Measurements from ENCODE around the gene ISG20. TPM values are rescaled to one million over a fixed set of nuclear protein-coding genes. Genes with fewer than 3 reads are reported as not detected.
A peak's percentile ranks its signal among the peaks of the same experiment; 100 is the strongest.

ISG20 gene
- total and polyA plus RNA-seq, 2 donors (not counting 1 experiment from before 2014, with no cell fraction given): 190 to 232 TPM

DNA sequence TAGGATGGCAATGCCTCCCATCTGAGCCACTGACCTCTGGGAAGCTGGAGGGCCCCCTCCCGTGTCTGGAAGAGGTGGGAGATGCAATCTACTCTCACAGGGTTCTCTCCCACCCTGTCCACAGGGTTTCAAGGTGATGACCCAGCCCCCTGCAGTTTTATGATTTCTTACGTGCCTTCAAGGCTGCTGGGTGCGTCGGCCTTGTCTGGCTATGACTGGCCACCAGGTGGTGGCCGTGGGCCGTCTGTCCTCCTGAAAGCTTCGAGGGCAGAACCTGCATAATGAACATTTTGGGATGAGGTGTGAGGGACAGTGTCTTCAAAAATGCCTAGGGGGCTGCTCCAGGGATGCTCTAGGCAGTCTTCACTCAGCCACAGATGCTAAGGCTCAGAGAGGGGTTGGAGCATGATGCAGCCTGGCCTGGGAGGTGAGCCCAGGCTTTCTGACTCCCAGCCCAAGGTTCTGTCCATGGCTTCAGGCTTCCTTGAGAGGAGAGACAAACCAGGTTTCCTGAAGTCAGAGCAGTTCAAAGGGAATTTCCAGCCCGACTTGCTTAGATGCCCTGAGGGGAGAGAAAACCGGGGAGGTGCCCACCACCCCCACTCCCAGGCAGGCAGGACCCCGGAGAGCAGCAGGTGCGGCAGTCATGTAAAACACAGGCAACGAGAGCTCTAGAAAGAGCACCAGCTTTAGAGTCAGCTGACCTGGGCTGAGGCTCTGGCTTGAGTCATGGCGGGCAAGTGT is 18.7 kb downstream of the ISG20 start:
- ATAC-seq (ENCODE audit: low read depth) (no peak), DNase-seq (peak; percentile 47)
- peaks cover 58 to 69% of the 10 kb centered on the region in 2 donors for H3K4me1 ChIP-seq (ENCODE audit: control insufficient read depth in 2 of 2, insufficient read depth in 2 of 2, low read length in 2 of 2)
- peak overlapping the region; percentile 80 to 85 for H3K27ac ChIP-seq (ENCODE audit: low read length in 2 of 2)
- H2AFZ ChIP-seq (ENCODE audit: insufficient read depth, low read depth, low read length, poor library complexity, severe bottlenecking): no peak overlapping the region
- no peaks in the 10 kb centered on the region for H3K27me3 ChIP-seq (replicated peaks in 1 of 4; ENCODE audit: control extremely low read depth in 1 of 4, control insufficient read depth in 3 of 4, insufficient read depth in 4 of 4, low read length in 3 of 4)
- intact Hi-C loops (cut with micrococcal nuclease): loop anchor here (1.0 kb wide), 1 partner anchor 30 kb away; no protein-coding TSS in a partner anchor
- no peaks in the 10 kb centered on the region for H3K9me3 Mint-ChIP-seq (ENCODE audit: insufficient read depth)
- WGBS (ENCODE audit: insufficient coverage): 53% methylated on average over 12 of the region's 13 CpGs
- no peak overlapping the region for H3K9ac ChIP-seq (ENCODE audit: low read length)
- no peaks in the 10 kb centered on the region for H3K27me3 Mint-ChIP-seq
- H3K9me3 ChIP-seq (ENCODE audit: control extremely low read depth in 1 of 3, control insufficient read depth in 2 of 3, insufficient read depth in 1 of 3, low read length in 2 of 3): peaks cover 0 to 16% (median 0%) of the 10 kb centered on the region in 3 donors
- ChIA-PET POLR2A (interaction anchor here (0.9 to 1.5 kb wide), 7 partner anchors 10 to 33 kb away, joined by 3 to 10 read pairs (median 5); no protein-coding TSS in a partner anchor), CTCF (interaction anchor here (1.0 to 8.8 kb wide), 8 partner anchors 10 to 177 kb away, joined by 3 to 120 read pairs (median 13); partner anchors contain the start of gene AEN)
- H3K36me3 ChIP-seq (replicated peaks in 1 of 2; ENCODE audit: control extremely low read depth in 1 of 2, control insufficient read depth in 1 of 2, extremely low read depth in 1 of 2, insufficient read depth in 2 of 2, low read length in 1 of 2): peaks cover 0 to 21% of the 10 kb centered on the region in 2 experiments
- H3K27ac Mint-ChIP-seq: peak overlapping the region; percentile 98
- H4K20me1 ChIP-seq (ENCODE audit: control insufficient read depth, insufficient read depth, low read length, poor library complexity, severe bottlenecking): no peaks in the 10 kb centered on the region
- peaks cover 4% of the 10 kb centered on the region for H3K79me2 ChIP-seq (ENCODE audit: control insufficient read depth, insufficient read depth, low read length)
- no peak for TF ChIP-seq EZH2 (IDR thresholded peaks at IDR 0.05; ENCODE audit: borderline replicate concordance, insufficient read depth, low read depth, low read length, poor library complexity, severe bottlenecking)
- TF ChIP-seq, protein P1, sequence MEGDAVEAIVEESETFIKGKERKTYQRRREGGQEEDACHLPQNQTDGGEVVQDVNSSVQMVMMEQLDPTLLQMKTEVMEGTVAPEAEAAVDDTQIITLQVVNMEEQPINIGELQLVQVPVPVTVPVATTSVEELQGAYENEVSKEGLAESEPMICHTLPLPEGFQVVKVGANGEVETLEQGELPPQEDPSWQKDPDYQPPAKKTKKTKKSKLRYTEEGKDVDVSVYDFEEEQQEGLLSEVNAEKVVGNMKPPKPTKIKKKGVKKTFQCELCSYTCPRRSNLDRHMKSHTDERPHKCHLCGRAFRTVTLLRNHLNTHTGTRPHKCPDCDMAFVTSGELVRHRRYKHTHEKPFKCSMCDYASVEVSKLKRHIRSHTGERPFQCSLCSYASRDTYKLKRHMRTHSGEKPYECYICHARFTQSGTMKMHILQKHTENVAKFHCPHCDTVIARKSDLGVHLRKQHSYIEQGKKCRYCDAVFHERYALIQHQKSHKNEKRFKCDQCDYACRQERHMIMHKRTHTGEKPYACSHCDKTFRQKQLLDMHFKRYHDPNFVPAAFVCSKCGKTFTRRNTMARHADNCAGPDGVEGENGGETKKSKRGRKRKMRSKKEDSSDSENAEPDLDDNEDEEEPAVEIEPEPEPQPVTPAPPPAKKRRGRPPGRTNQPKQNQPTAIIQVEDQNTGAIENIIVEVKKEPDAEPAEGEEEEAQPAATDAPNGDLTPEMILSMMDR (IDR thresholded peaks at IDR 0.05): no peak
- peak overlapping the region; percentile 47 for H3K4me2 ChIP-seq (replicated peaks; ENCODE audit: low read depth, low read length, poor library complexity, severe bottlenecking)
- peak overlapping the region; percentile 82 for H3K4me3 Mint-ChIP-seq
- H3K4me3 ChIP-seq (ENCODE audit: control extremely low read depth in 1 of 5, extremely low read depth in 1 of 5, insufficient read depth in 1 of 5, low read depth in 2 of 5, low read length in 4 of 5): no peak overlapping the region
- peaks cover 69% of the 10 kb centered on the region for H3K4me1 Mint-ChIP-seq

All from B cell (primary cell).